HEK293 (cell line): ENCODE measurements around the gene ALOX15B.

ENCODE experiments used
- CTCF ChIA-PET: fragments of 350-600 bp; formaldehyde crosslinking; extraction: SDS; loops from one replicate; lab custom pipeline; 2021; ENCODE audit warnings: antibody characterized with exemption; lab: Yijun Ruan, JAX
- POLR2A ChIA-PET: fragments of 300-600 bp; formaldehyde crosslinking; extraction: SDS; loops from one replicate; lab custom pipeline; 2020; ENCODE audit warnings: antibody characterized with exemption, inconsistent platforms; lab: Yijun Ruan, JAX
- H3K27ac ChIP-seq: fragments of 200-500 bp; sonication (Bioruptor generic); 2 replicates; pipeline ENCODE4 v1.5.1; 2014; ENCODE audit warnings: low read depth, low read length, control low read depth, inconsistent platforms; ENCODE audit errors: extremely low read depth
- H3K36me3 ChIP-seq, 2 experiments: fragments of 200-500 bp in 1 of 2; sonication (Bioruptor generic) in 1 of 2; 1 replicate in 1 of 2; 2 replicates in 1 of 2; pipeline ENCODE4 v1.5.1; 2014 to 2017; ENCODE audit warnings: inconsistent platforms in 2 of 2, low read length in 2 of 2; ENCODE audit not compliant: control insufficient read depth in 2 of 2, insufficient read depth in 1 of 2
- H3K4me1 ChIP-seq: fragments of 200-500 bp; sonication (Bioruptor generic); 2 replicates; pipeline ENCODE4 v1.5.1; 2014; ENCODE audit warnings: mild to moderate bottlenecking, low read length, inconsistent platforms; ENCODE audit not compliant: control insufficient read depth, insufficient read depth
- H3K4me3 ChIP-seq: 2 replicates; pipeline ENCODE4 v1.5.1; 2011; ENCODE audit warnings: low read depth, mild to moderate bottlenecking, control low read depth, low read length, moderate library complexity
- H3K9me3 ChIP-seq: fragments of 200-500 bp; sonication (Bioruptor generic); 2 replicates; pipeline ENCODE4 v1.5.1; 2014; ENCODE audit warnings: low read depth, low read length, inconsistent platforms; ENCODE audit not compliant: control insufficient read depth, insufficient read depth
- HOXD13 ChIP-seq: sonication (generic); formaldehyde crosslinking; IDR thresholded peaks from 2 replicates; pipeline ENCODE4 v1.8.0; 2022; ENCODE audit warnings: missing genetic modification reagents, borderline replicate concordance
- KLF16 ChIP-seq: fragments of 450-650 bp; formaldehyde crosslinking; IDR thresholded peaks from 2 replicates; pipeline ENCODE4 v1.5.1; 2017; ENCODE audit warnings: missing biosample characterization, missing genetic modification characterization
- KLF7 ChIP-seq: fragments of 450-650 bp; formaldehyde crosslinking; IDR thresholded peaks from 2 replicates; pipeline ENCODE4 v1.5.1; 2016; ENCODE audit warnings: missing biosample characterization, missing genetic modification characterization, borderline replicate concordance
- OSR2 ChIP-seq: fragments of 450-650 bp; formaldehyde crosslinking; IDR thresholded peaks from 2 replicates; pipeline ENCODE4 v1.5.1; 2016; ENCODE audit warnings: missing biosample characterization, missing genetic modification characterization
- PRDM1 ChIP-seq: fragments of 450-650 bp; formaldehyde crosslinking; IDR thresholded peaks from 2 replicates; pipeline ENCODE4; 2016; ENCODE audit warnings: missing biosample characterization, missing genetic modification characterization
- SCRT1 ChIP-seq: fragments of 450-650 bp; formaldehyde crosslinking; IDR thresholded peaks from 2 replicates; pipeline ENCODE4 v1.5.1; 2016; ENCODE audit warnings: missing biosample characterization, missing genetic modification characterization, borderline replicate concordance
- SP3 ChIP-seq: fragments of 450-650 bp; formaldehyde crosslinking; IDR thresholded peaks from 2 replicates; pipeline ENCODE4 v1.5.1; 2016; ENCODE audit warnings: missing biosample characterization, missing genetic modification characterization
- ZNF221 ChIP-seq: fragments of 450-650 bp; formaldehyde crosslinking; IDR thresholded peaks from 2 replicates; pipeline ENCODE4 v1.5.1; 2017; ENCODE audit warnings: missing biosample characterization, missing genetic modification characterization, borderline replicate concordance
- ZNF302 ChIP-seq: fragments of 450-650 bp; formaldehyde crosslinking; IDR thresholded peaks from 2 replicates; pipeline ENCODE4 v1.5.1; 2016; ENCODE audit warnings: missing biosample characterization, missing genetic modification characterization, low read depth
- ZNF350 ChIP-seq: fragments of 450-650 bp; formaldehyde crosslinking; IDR thresholded peaks from 2 replicates; pipeline ENCODE4 v1.5.0; 2017; ENCODE audit warnings: missing biosample characterization, mild to moderate bottlenecking, missing genetic modification characterization
- ZNF529 ChIP-seq: fragments of 450-650 bp; formaldehyde crosslinking; IDR thresholded peaks from 2 replicates; pipeline ENCODE4 v1.5.1; 2017; ENCODE audit warnings: missing genetic modification characterization, missing biosample characterization; ENCODE audit not compliant: insufficient replicate concordance
- ZNF549 ChIP-seq: fragments of 450-650 bp; IDR thresholded peaks from 2 replicates; pipeline ENCODE4 v1.5.1; 2018; ENCODE audit warnings: missing biosample characterization, missing genetic modification characterization, mild to moderate bottlenecking, inconsistent platforms, moderate library complexity
- ZNF585B ChIP-seq: fragments of 450-650 bp; formaldehyde crosslinking; IDR thresholded peaks from 2 replicates; pipeline ENCODE4 v1.5.1; 2016; ENCODE audit warnings: missing biosample characterization, missing genetic modification characterization
- ZNF677 ChIP-seq: fragments of 450-650 bp; IDR thresholded peaks from 2 replicates; pipeline ENCODE4 v1.5.0; 2018; ENCODE audit warnings: missing biosample characterization, mild to moderate bottlenecking, missing genetic modification characterization, moderate library complexity
- ZNF776 ChIP-seq: fragments of 450-650 bp; formaldehyde crosslinking; IDR thresholded peaks from 2 replicates; pipeline ENCODE4 v1.5.0; 2017; ENCODE audit warnings: missing biosample characterization, missing genetic modification characterization, borderline replicate concordance
- ZNF777 ChIP-seq: fragments of 450-650 bp; formaldehyde crosslinking; IDR thresholded peaks from 2 replicates; pipeline ENCODE4 v1.5.1; 2017; ENCODE audit warnings: missing biosample characterization, missing genetic modification characterization, borderline replicate concordance
- ZNF791 ChIP-seq: fragments of 450-650 bp; formaldehyde crosslinking; IDR thresholded peaks from 2 replicates; pipeline ENCODE4 v1.5.1; 2016; ENCODE audit warnings: missing biosample characterization, missing genetic modification characterization
- ZNF792 ChIP-seq: fragments of 450-650 bp; formaldehyde crosslinking; IDR thresholded peaks from 2 replicates; pipeline ENCODE4 v1.5.1; 2016; ENCODE audit warnings: missing biosample characterization, missing genetic modification characterization
- TF ChIP-seq, protein P1 (sequence below): fragments of 450-650 bp; formaldehyde crosslinking; IDR thresholded peaks from 2 replicates; pipeline ENCODE4 v1.5.1; 2016; ENCODE audit warnings: missing biosample characterization, missing genetic modification characterization
- TF ChIP-seq, protein P2 (sequence below): fragments of 450-650 bp; formaldehyde crosslinking; IDR thresholded peaks from 2 replicates; pipeline ENCODE4; 2016; ENCODE audit warnings: missing biosample characterization, missing genetic modification characterization
- TF ChIP-seq, protein P3 (sequence below): fragments of 450-650 bp; formaldehyde crosslinking; IDR thresholded peaks from 2 replicates; pipeline ENCODE4 v1.5.1; 2016; ENCODE audit warnings: missing biosample characterization, missing genetic modification characterization
- TF ChIP-seq, protein P4 (sequence below): fragments of 450-650 bp; formaldehyde crosslinking; IDR thresholded peaks from 2 replicates; pipeline ENCODE4 v1.5.1; 2016; ENCODE audit warnings: missing biosample characterization, missing genetic modification characterization, borderline replicate concordance
- TF ChIP-seq, protein P5 (sequence below): fragments of 450-650 bp; formaldehyde crosslinking; IDR thresholded peaks from 2 replicates; pipeline ENCODE4 v1.5.1; 2016; ENCODE audit warnings: missing biosample characterization, missing genetic modification characterization
- TF ChIP-seq, protein P6 (sequence below): fragments of 450-650 bp; formaldehyde crosslinking; optimal IDR thresholded peaks from 2 replicates; pipeline ENCODE3; 2016; ENCODE audit warnings: missing biosample characterization, mild to moderate bottlenecking, missing genetic modification characterization
- TF ChIP-seq, protein P7 (sequence below): fragments of 450-650 bp; formaldehyde crosslinking; IDR thresholded peaks from 2 replicates; pipeline ENCODE4 v1.5.1; 2016; ENCODE audit warnings: missing biosample characterization, missing genetic modification characterization

The ALOX15B gene

DNA sequence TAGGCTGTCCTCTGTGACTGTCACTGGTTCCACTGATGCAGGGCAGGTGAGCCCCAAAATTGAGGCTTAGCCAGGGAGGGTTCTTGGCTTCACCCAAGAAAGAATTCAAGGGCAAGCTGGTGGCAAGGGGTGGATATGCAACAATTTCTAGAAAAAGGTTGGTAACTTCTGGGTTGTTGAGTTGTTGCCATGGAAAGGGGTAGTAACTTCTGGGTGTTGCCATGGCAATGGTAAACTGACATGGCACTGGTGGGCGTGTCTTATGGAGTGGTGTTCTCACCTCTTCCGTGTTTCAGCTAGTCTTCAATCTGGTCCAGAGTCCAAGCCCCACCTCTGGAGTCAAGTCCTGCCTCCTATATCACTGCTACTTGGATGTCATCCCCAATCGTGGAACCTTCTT is 45.9 kb upstream of the ALOX15B start:
- Histone ChIP-seq H3K9me3 (no peaks in the 10 kb centered on the region), H3K4me1 (no peaks in the 10 kb centered on the region), H3K36me3 (no peaks in the 10 kb centered on the region; a peak in 1 of 3 replicates), H3K4me3 (no peak overlapping the region), H3K27ac (no peak overlapping the region)
- POLR2A ChIA-PET = no interaction called here
- CTCF ChIA-PET = interaction anchor here (0.5 to 1.8 kb wide), 15 partner anchors 8 to 261 kb away, joined by 3 to 30 read pairs (median 3); partner anchors contain the start of gene KDM6B
- TF ChIP-seq, protein P1, sequence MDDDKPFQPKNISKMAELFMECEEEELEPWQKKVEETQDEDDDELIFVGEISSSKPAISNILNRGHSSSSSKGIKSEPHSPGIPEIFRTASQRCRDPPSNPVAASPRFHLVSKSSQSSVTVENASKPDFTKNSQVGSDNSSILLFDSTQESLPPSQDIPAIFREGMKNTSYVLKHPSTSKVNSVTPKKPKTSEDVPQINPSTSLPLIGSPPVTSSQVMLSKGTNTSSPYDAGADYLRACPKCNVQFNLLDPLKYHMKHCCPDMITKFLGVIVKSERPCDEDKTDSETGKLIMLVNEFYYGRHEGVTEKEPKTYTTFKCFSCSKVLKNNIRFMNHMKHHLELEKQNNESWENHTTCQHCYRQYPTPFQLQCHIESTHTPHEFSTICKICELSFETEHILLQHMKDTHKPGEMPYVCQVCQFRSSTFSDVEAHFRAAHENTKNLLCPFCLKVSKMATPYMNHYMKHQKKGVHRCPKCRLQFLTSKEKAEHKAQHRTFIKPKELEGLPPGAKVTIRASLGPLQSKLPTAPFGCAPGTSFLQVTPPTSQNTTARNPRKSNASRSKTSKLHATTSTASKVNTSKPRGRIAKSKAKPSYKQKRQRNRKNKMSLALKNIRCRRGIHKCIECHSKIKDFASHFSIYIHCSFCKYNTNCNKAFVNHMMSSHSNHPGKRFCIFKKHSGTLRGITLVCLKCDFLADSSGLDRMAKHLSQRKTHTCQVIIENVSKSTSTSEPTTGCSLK (tag by site-specific recombination) = no peak
- TF ChIP-seq, protein P2, sequence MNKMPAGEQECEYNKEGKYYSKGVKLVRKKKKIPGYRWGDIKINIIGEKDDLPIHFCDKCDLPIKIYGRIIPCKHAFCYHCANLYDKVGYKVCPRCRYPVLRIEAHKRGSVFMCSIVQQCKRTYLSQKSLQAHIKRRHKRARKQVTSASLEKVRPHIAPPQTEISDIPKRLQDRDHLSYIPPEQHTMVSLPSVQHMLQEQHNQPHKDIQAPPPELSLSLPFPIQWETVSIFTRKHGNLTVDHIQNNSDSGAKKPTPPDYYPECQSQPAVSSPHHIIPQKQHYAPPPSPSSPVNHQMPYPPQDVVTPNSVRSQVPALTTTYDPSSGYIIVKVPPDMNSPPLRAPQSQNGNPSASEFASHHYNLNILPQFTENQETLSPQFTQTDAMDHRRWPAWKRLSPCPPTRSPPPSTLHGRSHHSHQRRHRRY = no peak
- TF ChIP-seq ZNF350 (tag by site-specific recombination) (no peak), ZNF791 (tag by site-specific recombination) (no peak), ZNF549 (tag by site-specific recombination) (no peak), ZNF776 (tag by site-specific recombination) (no peak), ZNF677 (tag by site-specific recombination) (no peak), HOXD13 (CRISPR knock-in tag) (no peak), OSR2 (no peak), ZNF777 (no peak), ZNF221 (tag by site-specific recombination) (no peak), ZNF302 (tag by site-specific recombination) (no peak)
- TF ChIP-seq, protein P3, sequence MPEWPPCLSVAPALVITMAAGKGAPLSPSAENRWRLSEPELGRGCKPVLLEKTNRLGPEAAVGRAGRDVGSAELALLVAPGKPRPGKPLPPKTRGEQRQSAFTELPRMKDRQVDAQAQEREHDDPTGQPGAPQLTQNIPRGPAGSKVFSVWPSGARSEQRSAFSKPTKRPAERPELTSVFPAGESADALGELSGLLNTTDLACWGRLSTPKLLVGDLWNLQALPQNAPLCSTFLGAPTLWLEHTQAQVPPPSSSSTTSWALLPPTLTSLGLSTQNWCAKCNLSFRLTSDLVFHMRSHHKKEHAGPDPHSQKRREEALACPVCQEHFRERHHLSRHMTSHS (tag by site-specific recombination) = no peak
- TF ChIP-seq, protein P4, sequence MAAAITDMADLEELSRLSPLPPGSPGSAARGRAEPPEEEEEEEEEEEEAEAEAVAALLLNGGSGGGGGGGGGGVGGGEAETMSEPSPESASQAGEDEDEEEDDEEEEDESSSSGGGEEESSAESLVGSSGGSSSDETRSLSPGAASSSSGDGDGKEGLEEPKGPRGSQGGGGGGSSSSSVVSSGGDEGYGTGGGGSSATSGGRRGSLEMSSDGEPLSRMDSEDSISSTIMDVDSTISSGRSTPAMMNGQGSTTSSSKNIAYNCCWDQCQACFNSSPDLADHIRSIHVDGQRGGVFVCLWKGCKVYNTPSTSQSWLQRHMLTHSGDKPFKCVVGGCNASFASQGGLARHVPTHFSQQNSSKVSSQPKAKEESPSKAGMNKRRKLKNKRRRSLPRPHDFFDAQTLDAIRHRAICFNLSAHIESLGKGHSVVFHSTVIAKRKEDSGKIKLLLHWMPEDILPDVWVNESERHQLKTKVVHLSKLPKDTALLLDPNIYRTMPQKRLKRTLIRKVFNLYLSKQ = no peak

DNA sequence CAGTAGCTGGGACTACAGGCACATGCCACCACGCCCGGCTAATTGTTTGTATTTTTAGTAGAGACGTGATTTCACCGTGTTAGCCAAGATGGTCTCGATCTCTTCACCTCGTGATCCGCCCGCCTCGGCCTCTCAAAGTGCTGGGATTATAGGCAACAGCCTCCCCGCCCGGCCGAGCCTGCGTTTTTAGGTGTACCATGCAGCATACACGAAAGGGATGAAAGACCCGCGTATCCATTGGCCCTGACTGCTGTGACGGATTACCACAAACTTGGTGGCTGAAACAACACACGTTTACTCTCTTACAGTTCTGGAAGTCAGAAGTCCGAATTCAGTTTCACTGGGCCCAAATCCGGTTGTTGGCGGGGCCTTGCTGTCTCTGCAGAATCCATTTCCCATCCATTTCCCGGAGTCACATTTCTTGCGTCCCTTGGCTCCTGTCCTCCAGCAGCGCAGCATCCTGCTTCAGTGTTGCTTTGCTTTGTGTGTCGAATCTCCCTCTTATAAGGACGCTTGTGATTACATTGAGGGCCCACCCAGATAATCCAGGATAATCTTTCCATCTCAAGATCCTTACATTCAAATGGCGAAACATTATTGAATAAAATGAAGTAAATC is 44.8 kb upstream of the ALOX15B start:
- POLR2A ChIA-PET = no interaction called here
- Histone ChIP-seq H3K27ac (no peak overlapping the region), H3K4me3 (no peak overlapping the region), H3K9me3 (no peaks in the 10 kb centered on the region), H3K4me1 (no peaks in the 10 kb centered on the region), H3K36me3 (no peaks in the 10 kb centered on the region; a peak in 1 of 3 replicates)
- CTCF ChIA-PET = interaction anchor here (1.3 to 1.8 kb wide), 3 partner anchors 12 to 47 kb away, joined by 3 to 30 read pairs (median 12); no protein-coding TSS in a partner anchor
- TF ChIP-seq, protein P5, sequence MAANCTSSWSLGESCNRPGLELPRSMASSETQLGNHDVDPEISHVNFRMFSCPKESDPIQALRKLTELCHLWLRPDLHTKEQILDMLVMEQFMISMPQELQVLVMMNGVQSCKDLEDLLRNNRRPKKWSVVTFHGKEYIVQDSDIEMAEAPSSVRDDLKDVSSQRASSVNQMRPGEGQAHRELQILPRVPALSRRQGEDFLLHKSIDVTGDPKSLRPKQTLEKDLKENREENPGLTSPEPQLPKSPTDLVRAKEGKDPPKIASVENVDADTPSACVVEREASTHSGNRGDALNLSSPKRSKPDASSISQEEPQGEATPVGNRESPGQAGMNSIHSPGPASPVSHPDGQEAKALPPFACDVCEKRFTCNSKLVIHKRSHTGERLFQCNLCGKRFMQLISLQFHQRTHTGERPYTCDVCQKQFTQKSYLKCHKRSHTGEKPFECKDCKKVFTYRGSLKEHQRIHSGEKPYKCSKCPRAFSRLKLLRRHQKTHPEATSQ (tag by site-specific recombination) = no peak
- no peak for TF ChIP-seq ZNF529 (tag by site-specific recombination)
- TF ChIP-seq KLF7 = no peak
- no peak for TF ChIP-seq PRDM1 (tag by site-specific recombination)
- TF ChIP-seq, protein P6, sequence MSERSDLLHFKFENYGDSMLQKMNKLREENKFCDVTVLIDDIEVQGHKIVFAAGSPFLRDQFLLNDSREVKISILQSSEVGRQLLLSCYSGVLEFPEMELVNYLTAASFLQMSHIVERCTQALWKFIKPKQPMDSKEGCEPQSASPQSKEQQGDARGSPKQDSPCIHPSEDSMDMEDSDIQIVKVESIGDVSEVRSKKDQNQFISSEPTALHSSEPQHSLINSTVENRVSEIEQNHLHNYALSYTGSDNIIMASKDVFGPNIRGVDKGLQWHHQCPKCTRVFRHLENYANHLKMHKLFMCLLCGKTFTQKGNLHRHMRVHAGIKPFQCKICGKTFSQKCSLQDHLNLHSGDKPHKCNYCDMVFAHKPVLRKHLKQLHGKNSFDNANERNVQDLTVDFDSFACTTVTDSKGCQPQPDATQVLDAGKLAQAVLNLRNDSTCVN (tag by site-specific recombination) = no peak
- TF ChIP-seq SP3 (tag by site-specific recombination) = no peak
- TF ChIP-seq SCRT1 (tag by site-specific recombination) = no peak
- no peak for TF ChIP-seq KLF16 (tag by site-specific recombination)
- TF ChIP-seq ZNF549 (tag by site-specific recombination) = no peak
- TF ChIP-seq ZNF792 (tag by site-specific recombination) = no peak
- TF ChIP-seq, protein P7, sequence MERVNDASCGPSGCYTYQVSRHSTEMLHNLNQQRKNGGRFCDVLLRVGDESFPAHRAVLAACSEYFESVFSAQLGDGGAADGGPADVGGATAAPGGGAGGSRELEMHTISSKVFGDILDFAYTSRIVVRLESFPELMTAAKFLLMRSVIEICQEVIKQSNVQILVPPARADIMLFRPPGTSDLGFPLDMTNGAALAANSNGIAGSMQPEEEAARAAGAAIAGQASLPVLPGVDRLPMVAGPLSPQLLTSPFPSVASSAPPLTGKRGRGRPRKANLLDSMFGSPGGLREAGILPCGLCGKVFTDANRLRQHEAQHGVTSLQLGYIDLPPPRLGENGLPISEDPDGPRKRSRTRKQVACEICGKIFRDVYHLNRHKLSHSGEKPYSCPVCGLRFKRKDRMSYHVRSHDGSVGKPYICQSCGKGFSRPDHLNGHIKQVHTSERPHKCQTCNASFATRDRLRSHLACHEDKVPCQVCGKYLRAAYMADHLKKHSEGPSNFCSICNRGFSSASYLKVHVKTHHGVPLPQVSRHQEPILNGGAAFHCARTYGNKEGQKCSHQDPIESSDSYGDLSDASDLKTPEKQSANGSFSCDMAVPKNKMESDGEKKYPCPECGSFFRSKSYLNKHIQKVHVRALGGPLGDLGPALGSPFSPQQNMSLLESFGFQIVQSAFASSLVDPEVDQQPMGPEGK (tag by site-specific recombination) = no peak
- no peak for TF ChIP-seq ZNF585B (tag by site-specific recombination)
